ENCODE measurements around the gene DPH1. TPM values are rescaled to one million over a fixed set of nuclear protein-coding genes. Genes with fewer than 3 reads are reported as not detected.

Gene DPH1
- polyA plus RNA-seq, 3 donors from 2014 or later, result 18.6 to 26.4 (median 21.4) TPM

Other genes with a start within 250 kb of the DPH1 start
- 10 to 100 TPM in 1 of 3 donors, 1 to 10 TPM in 2; 7.8 to 17.5 (median 8.2) TPM for gene SMYD4, start 200.3 kb upstream of the DPH1 start, polyA plus RNA-seq
- gene RPA1, start 200.1 kb upstream of the DPH1 start, polyA plus RNA-seq, result 100 to 1,000 TPM in 1 of 3 donors, 10 to 100 TPM in 2; 82.6 to 102 (median 89.4) TPM
- gene RTN4RL1, start 4.8 kb upstream of the DPH1 start, polyA plus RNA-seq, result under 1 TPM in 1 of 3 donors, not detected in 2; 0.37 TPM
- gene OVCA2, start 11.9 kb downstream of the DPH1 start, polyA plus RNA-seq, result 100 to 1,000 TPM in 2 of 3 donors, 10 to 100 TPM in 1; 90.6 to 107 (median 104) TPM
- 1 to 10 TPM in 2 of 3 donors, under 1 TPM in 1; 0.90 to 5.9 (median 1.2) TPM for gene HIC1, start 24.9 kb downstream of the DPH1 start, polyA plus RNA-seq

All from immature natural killer cell (primary cell).